ENCODE measurements around the gene PIEZO2.

DNA sequence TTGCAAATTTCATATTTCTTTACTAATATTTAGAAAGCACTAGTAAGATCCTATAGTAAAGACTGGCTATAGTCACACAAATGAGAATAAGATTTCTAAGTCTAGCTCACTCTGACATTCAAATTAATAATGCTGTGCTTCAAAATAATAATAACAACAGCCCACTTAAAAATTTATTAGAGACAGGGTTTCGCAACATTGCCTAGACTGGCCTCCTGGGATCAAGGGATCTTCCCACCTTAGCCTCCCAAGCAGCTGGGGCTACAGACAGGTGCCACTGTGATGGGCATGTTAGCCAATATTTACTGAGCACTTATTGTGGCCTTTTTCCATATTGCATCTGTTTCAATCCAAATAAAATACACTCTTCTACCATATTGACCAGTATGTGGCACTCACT, 96.1 kb downstream of the PIEZO2 start:
- no peak for TF ChIP-seq EZH2 (IDR thresholded peaks at IDR 0.05; ENCODE audit: borderline replicate concordance, low read depth, low read length, poor library complexity, severe bottlenecking)
- TF ChIP-seq, protein P1, sequence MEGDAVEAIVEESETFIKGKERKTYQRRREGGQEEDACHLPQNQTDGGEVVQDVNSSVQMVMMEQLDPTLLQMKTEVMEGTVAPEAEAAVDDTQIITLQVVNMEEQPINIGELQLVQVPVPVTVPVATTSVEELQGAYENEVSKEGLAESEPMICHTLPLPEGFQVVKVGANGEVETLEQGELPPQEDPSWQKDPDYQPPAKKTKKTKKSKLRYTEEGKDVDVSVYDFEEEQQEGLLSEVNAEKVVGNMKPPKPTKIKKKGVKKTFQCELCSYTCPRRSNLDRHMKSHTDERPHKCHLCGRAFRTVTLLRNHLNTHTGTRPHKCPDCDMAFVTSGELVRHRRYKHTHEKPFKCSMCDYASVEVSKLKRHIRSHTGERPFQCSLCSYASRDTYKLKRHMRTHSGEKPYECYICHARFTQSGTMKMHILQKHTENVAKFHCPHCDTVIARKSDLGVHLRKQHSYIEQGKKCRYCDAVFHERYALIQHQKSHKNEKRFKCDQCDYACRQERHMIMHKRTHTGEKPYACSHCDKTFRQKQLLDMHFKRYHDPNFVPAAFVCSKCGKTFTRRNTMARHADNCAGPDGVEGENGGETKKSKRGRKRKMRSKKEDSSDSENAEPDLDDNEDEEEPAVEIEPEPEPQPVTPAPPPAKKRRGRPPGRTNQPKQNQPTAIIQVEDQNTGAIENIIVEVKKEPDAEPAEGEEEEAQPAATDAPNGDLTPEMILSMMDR (conservative IDR thresholded peaks at IDR 0.05; ENCODE audit: low read depth, low read length) = no peak
